IPS DF 6.9 (cell line): ENCODE results near the gene SLC25A6.
A peak's percentile ranks its signal among the peaks of the same experiment; 100 is the strongest.

Experiments used
- DNase-seq: peaks from one replicate; pipeline ENCODE4 v3.0.0-alpha.2; 2013; ENCODE audit warnings: low read depth, low spot score
- H3K27ac ChIP-seq: one replicate; pipeline ENCODE4 v1.5.1; 2013; ENCODE audit warnings: low read length, control low read depth
- H3K27me3 ChIP-seq: 2 replicates; pipeline ENCODE4 v1.6.1; 2013; ENCODE audit warnings: mild to moderate bottlenecking, low read length; ENCODE audit not compliant: control insufficient read depth, insufficient read depth
- H3K36me3 ChIP-seq: 2 replicates; pipeline ENCODE4 v1.6.1; 2013; ENCODE audit warnings: low read length; ENCODE audit not compliant: control insufficient read depth, insufficient read depth
- H3K4me1 ChIP-seq: 2 replicates; pipeline ENCODE4 v1.6.1; 2013; ENCODE audit warnings: low read length; ENCODE audit not compliant: control insufficient read depth, insufficient read depth
- H3K4me3 ChIP-seq: 2 replicates; pipeline ENCODE4 v1.5.1; 2013; ENCODE audit warnings: mild to moderate bottlenecking, low read length
- H3K9me3 ChIP-seq: 2 replicates; pipeline ENCODE4 v1.6.1; 2013; ENCODE audit warnings: low read length, inconsistent platforms; ENCODE audit not compliant: control insufficient read depth, insufficient read depth
- WGBS: extraction: QIAGEN DNeasy Blood & Tissue Kit; methylation state at CpG from one replicate; pipeline ENCODE4 v1.1.7; 2013; ENCODE audit warnings: mixed read lengths, missing lambda C conversion rate; ENCODE audit not compliant: insufficient read length, insufficient coverage; 5-methylcytosine and 5-hydroxymethylcytosine counted together

Gene SLC25A6

DNA sequence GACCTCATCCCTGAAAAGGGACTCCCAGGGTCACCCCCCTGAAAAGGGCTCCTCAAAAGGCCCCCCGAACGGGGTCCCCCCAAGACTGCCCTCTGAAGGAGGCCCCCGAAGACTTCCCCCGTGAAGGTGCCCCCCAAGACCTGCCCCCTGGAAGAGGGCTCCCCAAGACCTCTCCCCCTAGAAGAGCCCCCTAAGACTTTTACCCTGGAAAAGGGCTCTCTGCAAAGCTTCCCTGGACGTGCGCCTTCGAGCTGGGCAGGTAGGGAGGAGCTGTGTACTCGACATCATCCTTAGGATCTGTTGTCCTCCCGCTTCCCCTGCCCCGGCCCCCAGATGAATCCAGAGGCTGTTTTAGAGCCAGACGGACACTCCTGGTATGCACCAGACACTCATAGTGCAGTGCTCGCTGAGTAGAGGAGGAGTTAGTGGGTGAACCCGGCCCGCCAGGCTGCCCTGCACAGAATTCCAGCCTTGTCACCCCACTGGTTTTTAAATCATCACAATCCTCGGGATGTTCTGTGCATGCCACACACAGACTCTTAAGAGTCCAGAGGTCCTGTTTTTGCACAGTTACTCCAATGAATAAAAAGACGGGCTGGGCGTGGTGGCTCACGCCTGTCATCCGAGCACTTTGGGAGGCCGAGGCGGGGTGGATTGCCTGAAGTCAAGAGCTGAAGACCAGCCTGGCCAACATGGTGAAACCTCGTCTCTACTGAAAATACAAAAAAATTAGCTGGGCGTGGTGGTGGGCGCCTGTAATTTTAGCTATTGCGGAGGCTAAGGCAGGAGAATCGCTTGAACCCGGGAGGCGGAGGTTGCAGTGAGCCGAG is 5.7 kb upstream of the SLC25A6 start:
- Histone ChIP-seq H3K27me3 (no peaks in the 10 kb centered on the region), H3K4me1 (peaks cover 1% of the 10 kb centered on the region; the same call in 1 of the 2 replicates), H3K9me3 (no peaks in the 10 kb centered on the region), H3K4me3 (no peak overlapping the region), H3K36me3 (peaks cover 13% of the 10 kb centered on the region), H3K27ac (no peak overlapping the region)
- WGBS: no CpG with 5 or more reads among the region's 29 CpGs
- DNase-seq: no peak

DNA sequence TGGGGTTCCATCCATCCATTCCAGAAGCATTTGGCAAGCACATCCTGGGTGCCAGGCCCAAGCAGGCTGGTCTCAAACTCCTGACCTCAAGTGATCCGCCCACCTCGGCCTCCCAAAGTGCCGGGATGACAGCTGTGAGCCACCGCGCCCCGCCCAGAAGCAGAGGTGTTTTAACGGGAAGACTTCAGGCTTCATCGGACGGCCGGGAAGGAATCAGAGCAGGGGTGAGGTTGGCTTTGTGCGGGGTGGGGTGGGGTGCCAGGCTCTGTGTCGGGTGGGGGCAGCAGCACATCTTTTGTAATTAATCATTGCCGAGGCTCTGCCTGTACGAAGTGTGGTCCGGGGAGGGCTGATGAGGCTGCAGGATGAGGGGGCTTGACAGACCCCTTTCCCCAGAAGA is 5.1 kb upstream of the SLC25A6 start:
- Histone ChIP-seq H3K36me3 (peaks cover 12% of the 10 kb centered on the region), H3K9me3 (no peaks in the 10 kb centered on the region), H3K27ac (no peak overlapping the region), H3K27me3 (no peaks in the 10 kb centered on the region), H3K4me3 (no peak overlapping the region), H3K4me1 (peaks cover 1% of the 10 kb centered on the region; the same call in 1 of the 2 replicates)
- no peak for DNase-seq
- no CpG with 5 or more reads among the region's 15 CpGs for WGBS

DNA sequence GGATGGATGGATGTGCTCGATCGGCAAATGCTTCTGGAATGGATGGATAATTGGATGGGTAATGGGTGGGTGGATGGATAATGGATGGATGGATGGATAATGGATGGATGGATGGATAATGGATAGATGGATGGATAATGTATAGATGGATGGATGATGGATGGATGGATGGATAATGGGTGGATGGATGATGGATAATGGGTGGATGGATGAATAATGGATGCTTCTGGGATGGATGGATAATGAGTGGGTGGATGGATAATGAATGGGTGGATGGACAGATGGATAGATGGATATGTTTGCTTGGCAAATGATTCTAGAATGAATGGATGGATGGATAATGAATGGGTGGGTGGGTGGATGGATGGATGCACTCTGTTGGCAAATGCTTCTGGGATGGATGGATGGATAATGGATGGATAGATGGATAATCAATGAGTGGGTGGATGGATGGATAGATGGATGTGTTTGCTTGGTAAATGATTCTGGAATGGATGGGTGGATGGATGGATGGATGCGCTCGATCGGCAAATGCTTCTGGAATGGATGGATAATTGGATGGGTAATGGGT is 3.8 kb upstream of the SLC25A6 start:
- Histone ChIP-seq H3K36me3 (peaks cover 10% of the 10 kb centered on the region), H3K27me3 (no peaks in the 10 kb centered on the region), H3K4me1 (peaks cover 1% of the 10 kb centered on the region; the same call in 1 of the 2 replicates), H3K4me3 (no peak overlapping the region), H3K27ac (no peak overlapping the region), H3K9me3 (no peaks in the 10 kb centered on the region)
- no CpG with 5 or more reads among the region's 5 CpGs for WGBS
- no peak for DNase-seq

DNA sequence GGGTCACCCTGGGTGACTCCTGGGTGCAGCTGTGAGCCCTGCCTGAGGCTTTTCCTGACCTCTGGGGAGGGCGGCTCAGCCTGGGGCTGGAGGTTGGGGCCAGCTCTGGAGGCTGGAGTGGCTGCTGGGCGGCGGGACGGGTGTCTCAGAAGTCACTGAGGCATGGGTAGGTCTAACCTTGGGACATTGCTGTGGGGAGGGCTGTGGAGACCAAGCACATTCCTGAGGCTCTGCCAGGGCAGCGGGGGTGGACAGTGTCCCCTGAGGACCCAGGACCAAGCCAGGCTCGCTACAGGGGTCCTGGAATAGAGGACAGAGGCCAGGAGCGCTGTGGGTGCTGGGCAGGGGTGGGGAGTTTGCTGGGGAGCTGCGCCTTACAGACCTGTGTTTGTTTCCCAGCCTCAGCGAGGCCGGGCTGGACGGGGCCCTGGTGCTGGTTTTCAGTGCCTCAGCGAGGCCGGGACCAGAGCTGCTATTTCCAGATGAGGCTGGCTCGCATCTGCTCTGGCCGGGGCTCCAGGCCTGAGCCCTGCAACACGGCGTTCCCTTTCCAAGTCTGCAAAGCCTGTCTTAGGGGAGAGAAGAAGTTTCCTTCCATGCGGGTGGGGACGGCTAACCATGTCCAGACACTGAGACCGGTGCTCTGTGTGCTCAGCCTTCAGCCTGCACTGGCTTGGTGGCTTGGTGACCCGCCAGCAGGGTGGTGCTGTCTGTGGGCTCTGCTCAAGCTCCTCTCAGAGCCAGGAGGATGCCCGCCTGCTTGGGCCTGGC is 3.0 kb upstream of the SLC25A6 start:
- no CpG with 5 or more reads among the region's 22 CpGs for WGBS
- peaks cover 1% of the 10 kb centered on the region; the same call in 1 of the 2 replicates for H3K4me1 ChIP-seq
- H3K9me3 ChIP-seq: no peaks in the 10 kb centered on the region
- peaks cover 9% of the 10 kb centered on the region for H3K36me3 ChIP-seq
- H3K4me3 ChIP-seq: no peak overlapping the region
- H3K27me3 ChIP-seq: no peaks in the 10 kb centered on the region
- no peak overlapping the region for H3K27ac ChIP-seq
- DNase-seq: no peak

DNA sequence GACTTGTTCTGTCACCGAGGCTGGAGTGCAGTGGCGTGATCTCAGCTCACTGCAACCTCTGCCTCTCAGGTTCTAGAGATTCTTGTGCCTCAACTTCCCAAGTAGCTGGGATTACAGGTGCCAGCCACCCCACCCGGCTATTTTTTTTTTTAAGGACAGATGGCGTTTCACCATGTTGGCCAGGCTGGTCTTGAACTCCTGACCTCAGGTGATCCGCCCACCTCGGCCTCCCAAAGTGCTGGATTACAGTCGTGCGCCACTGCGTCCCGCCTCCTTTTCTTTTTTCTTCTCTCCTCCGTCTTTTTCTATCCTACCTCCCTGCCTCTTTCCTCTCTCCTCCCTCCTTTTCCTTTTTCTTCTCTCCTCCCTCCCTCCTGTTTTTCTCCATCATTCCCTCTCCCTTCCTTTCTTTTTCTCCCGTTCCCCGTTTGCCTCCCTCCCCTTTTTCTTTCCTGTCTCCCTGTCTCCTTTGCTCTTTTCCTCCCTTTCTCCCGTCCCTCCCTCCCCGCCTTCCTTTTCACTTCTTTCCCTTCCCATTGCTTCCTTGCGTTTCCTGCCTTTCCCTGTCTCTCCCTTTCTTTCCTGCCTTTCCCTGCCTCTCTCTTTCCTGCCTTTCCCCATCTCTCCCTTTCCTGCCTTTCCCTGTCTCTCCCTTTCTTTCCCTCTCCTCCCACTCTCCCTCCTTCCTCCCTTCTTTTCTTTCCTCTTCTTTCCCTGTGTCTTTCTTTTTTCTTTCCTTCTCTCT is 2.1 kb upstream of the SLC25A6 start:
- Histone ChIP-seq H3K4me3 (no peak overlapping the region), H3K4me1 (peaks cover 1% of the 10 kb centered on the region; the same call in 1 of the 2 replicates), H3K36me3 (peaks cover 16% of the 10 kb centered on the region), H3K27ac (no peak overlapping the region), H3K27me3 (no peaks in the 10 kb centered on the region), H3K9me3 (no peaks in the 10 kb centered on the region)
- no peak for DNase-seq
- WGBS: 100% methylated on average over 1 of the region's 16 CpGs

DNA sequence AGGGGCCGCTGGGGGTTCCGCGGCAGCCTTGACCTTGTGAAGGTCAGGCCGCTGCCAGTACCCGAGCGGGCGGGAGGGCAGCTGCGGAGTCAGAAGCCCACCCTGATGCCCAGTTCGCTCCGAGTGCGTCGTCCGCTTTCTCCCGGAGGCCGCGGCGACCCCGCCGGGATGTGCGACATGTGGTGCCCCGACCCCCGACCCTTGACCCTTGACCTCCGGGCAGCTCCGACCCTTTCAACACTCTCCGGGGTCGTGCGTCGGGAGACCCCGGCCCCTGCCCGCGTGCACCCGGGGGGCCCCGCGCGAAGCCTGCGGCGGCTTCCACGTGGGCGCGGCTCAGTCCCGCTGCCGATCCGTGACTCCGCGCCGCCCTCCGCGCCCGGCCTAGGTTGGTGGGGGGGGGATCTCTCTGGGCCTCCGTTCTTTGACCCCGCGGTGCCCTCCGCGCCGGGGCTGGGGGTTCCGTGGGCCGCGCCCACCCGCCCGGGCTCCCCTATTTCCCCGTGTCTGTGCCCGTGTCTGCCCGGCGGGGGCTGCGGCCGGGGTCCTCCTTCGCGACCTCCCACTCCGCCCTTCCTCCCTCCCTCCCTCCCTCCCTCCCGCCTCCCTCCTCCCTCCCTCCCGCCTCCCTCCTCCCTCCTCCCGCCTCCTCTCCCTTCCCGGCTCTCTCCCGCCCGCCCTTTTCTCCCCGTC is 609 bp upstream of the SLC25A6 start:
- Histone ChIP-seq H3K4me3 (peak overlapping the region; percentile 83), H3K27me3 (no peaks in the 10 kb centered on the region), H3K9me3 (no peaks in the 10 kb centered on the region), H3K36me3 (peaks cover 28% of the 10 kb centered on the region), H3K4me1 (0 out of 2 replicates have a peak, but pooled peaks cover 1% of the 10 kb centered on the region), H3K27ac (no peak overlapping the region)
- no CpG with 5 or more reads among the region's 76 CpGs for WGBS
- DNase-seq: no peak

DNA sequence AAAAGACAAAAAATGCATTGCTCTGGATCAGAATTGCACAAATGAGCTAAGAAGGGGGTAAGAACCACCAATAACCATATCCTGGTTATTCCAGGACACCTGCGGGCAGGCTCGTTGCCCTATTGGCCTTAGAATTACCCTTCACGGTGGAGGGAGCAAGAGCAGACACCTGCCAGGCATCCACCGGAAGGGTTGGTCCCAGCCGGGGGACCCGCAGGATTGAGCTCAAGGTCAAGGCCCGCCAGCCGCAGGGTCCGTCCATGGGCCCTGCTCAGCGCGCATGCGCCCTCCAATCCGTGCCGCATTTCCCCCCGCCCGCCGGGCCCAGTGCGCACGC is 575 bp downstream of the SLC25A6 start:
- 0 out of 2 replicates have a peak, but pooled peaks cover 1% of the 10 kb centered on the region for H3K4me1 ChIP-seq
- peak; percentile 55 for DNase-seq
- H3K9me3 ChIP-seq: no peaks in the 10 kb centered on the region
- no CpG with 5 or more reads among the region's 19 CpGs for WGBS
- no peak overlapping the region for H3K27ac ChIP-seq
- H3K36me3 ChIP-seq: peaks cover 38% of the 10 kb centered on the region
- peak overlapping the region; percentile 96 for H3K4me3 ChIP-seq
- H3K27me3 ChIP-seq: no peaks in the 10 kb centered on the region

DNA sequence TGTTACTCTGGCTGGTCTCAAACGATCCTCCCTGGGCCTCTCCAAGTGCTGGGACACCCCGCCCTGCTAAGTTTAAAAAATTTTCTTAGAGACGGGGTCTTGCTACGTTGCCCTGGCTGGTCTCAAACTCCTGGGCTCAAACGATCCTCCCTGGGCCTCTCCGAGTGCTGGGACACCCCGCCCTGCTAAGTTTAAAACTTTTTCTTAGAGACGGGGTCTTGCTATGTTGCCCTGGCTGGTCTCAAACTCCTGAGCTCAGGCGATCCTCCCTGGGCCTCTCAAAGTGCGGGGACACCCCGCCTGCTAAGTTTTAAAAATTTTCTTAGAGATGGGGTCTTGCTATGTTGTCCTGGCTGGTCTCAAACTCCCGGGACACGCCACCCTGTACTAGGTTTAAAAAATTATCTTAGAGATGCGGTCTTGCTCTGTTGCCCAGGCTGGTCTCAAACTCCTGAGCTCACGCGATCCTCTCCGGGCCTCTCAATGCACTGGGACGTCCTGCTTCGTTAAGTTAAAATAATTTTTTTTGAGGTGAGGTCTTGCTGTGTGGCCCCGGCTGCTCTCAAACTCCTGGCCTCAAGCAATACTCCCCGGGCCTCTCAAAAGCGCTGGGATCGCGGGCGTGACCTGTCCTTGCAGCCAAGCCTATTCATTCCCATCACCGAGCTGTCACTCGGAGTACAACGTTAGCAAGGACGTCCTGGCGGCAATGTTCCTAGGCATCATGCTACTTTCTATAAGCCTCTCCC is 1.1 kb downstream of the SLC25A6 start:
- Histone ChIP-seq H3K27me3 (no peaks in the 10 kb centered on the region), H3K4me1 (0 out of 2 replicates have a peak, but pooled peaks cover 1% of the 10 kb centered on the region), H3K27ac (no peak overlapping the region), H3K36me3 (peaks cover 41% of the 10 kb centered on the region), H3K9me3 (no peaks in the 10 kb centered on the region), H3K4me3 (peak overlapping the region; percentile 96)
- no CpG with 5 or more reads among the region's 30 CpGs for WGBS
- DNase-seq: no peak

DNA sequence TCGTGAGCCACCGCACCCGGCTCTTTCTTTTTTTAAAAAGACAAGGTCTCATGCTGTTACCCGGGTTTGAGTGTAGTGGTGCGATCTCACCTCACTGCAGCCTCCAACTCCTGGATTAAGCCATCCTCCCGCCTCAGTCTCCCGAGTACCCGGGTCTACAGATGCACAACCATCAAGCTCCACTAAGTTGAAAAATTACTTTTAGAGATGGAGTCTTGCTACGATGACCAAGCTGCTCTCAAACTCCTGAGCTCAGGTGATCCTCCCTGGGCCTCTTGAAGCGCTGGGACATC is 2.0 kb downstream of the SLC25A6 start:
- WGBS: no CpG with 5 or more reads among the region's 10 CpGs
- H3K4me1 ChIP-seq: 0 out of 2 replicates have a peak, but pooled peaks cover 1% of the 10 kb centered on the region
- no peak overlapping the region for H3K4me3 ChIP-seq
- peaks cover 50% of the 10 kb centered on the region for H3K36me3 ChIP-seq
- no peaks in the 10 kb centered on the region for H3K9me3 ChIP-seq
- no peak overlapping the region for H3K27ac ChIP-seq
- no peaks in the 10 kb centered on the region for H3K27me3 ChIP-seq
- no peak for DNase-seq
